Ovary (tissue), 9 donors: ENCODE data around the gene PTPRN2. TPM values are rescaled to one million over a fixed set of nuclear protein-coding genes. Genes with fewer than 3 reads are reported as not detected.
"Not testable (repeated sequence)": the region's sequence is repeated elsewhere in the genome, so short reads cannot be mapped to it uniquely, and the experiment has no call there.

Source experiments
- DNase-seq, 5 donors: peaks; one replicate each; pipeline ENCODE4 v3.0.0-alpha.2; 2019 to 2020
- H3K27ac ChIP-seq, 2 donors: fragments of 200-600 bp; one replicate each; pipeline versions ENCODE4 v1.5.1 to v1.8.0; 2019 to 2022
- H3K27me3 ChIP-seq: fragments of 200-600 bp; one replicate; pipeline ENCODE4 v1.8.0; 2022
- H3K36me3 ChIP-seq: fragments of 200-600 bp; sonication (generic); one replicate; pipeline ENCODE4 v1.5.1; 2019
- H3K4me1 ChIP-seq: one replicate; pipeline ENCODE4 v1.8.1; 2013; ENCODE audit warnings: mild to moderate bottlenecking, moderate library complexity; ENCODE audit not compliant: insufficient read depth
- H3K4me3 ChIP-seq: fragments of 200-600 bp; sonication (generic); one replicate; pipeline ENCODE4 v1.5.1; 2017
- H3K9me3 ChIP-seq, 2 donors: fragments of 200-600 bp in 1 of 2; sonication (generic) in 1 of 2; one replicate each; pipeline versions ENCODE4 v1.5.1 to v1.8.1; 2013 to 2019; ENCODE audit warnings: mild to moderate bottlenecking in 1 of 2, moderate library complexity in 1 of 2
- CTCF ChIP-seq, 3 donors: fragments of 450-650 bp in 2 of 3; fragments of 200-600 bp in 1 of 3; IDR thresholded peaks; one replicate each; pipeline versions ENCODE4 v1.5.1 to v1.8.0; 2016 to 2022; ENCODE audit warnings: antibody characterized with exemption in 3 of 3, mild to moderate bottlenecking in 1 of 3
- EP300 ChIP-seq: sonication (generic); formaldehyde crosslinking; IDR thresholded peaks from one replicate; pipeline ENCODE4 v1.6.1; 2017; ENCODE audit warnings: antibody characterized with exemption
- POLR2A ChIP-seq: fragments of 450-650 bp; IDR thresholded peaks from one replicate; pipeline ENCODE4 v1.6.1; 2017; ENCODE audit warnings: antibody characterized with exemption, mild to moderate bottlenecking, moderate library complexity
- WGBS, 3 donors: extraction: QIAGEN DNeasy Blood & Tissue Kit in 1 of 3; methylation state at CpG; one replicate each; pipeline versions ENCODE4 v1.1.5 to v1.1.7; 2013 to 2017; 5-methylcytosine and 5-hydroxymethylcytosine counted together
- intact Hi-C, 4 donors: fragments of 100-400 bp; cut with DNase I; formaldehyde crosslinking; loops; one replicate each; pipeline versions ENCODE4 v1.11.0 to v1.15.1; 2022 to 2023
- polyA plus RNA-seq, 2 donors: library from polyadenylated mRNA; stranded (reverse); fragments of 200-250 nt in 1 of 2; fragments of 350-450 nt in 1 of 2; fragmentation: Illumina TruSeq in 1 of 2; extraction: RNeasy Lipid Tissue Mini Kit (QIAGEN cat#74804) in 1 of 2; gene quantifications; one replicate each; pipeline ENCODE4 v1.2.3, GENCODE V29; 2013 to 2014
- total RNA-seq, 7 donors: library from RNA; depleted of rRNA in 2 of 7; stranded (reverse); fragments of >200 nt in 2 of 7; fragmentation: NEBNext Ultra II Directional in 3 of 7; extraction: Animal tissue kit (Norgen Biotek cat#: 25700) in 3 of 7; gene quantifications; one replicate each; pipeline versions ENCODE4 v1.1.0 to v1.2.4, GENCODE V29; 2016 to 2023
- donor health status: DM: no; HTN: no; CAD: no; lungs with moderate emphysema.
- donor health status: DM: no; HTN: no; CAD: no.
- donor health status: Bipolar disorder and iron deficiency.
- donor health status: DM: yes; HTN: yes; CAD: no.
- donor health status: DM: no; HTN: no; CAD: no.
- donor health status: DM: yes; HTN: yes; CAD: no.

The PTPRN2 gene
- total and polyA plus RNA-seq, 9 donors, result 3.5 to 11.1 (median 5.9) TPM

GRCh38 chr7:157984423-157985163 lies 603.0 kb downstream of the PTPRN2 start:
- no peak for DNase-seq
- no peak overlapping the region for H3K27ac ChIP-seq
- intact Hi-C loops, result no loop called here
- no peaks in the 10 kb centered on the region for H3K9me3 ChIP-seq
- no peak for TF ChIP-seq CTCF (IDR thresholded peaks at IDR 0.05)
- no peak for TF ChIP-seq EP300
- TF ChIP-seq POLR2A, result no peak
- no peaks in the 10 kb centered on the region for H3K36me3 ChIP-seq
- WGBS, 3 donors, result 84 to 90% (median 89%) methylated on average over 23 to 25 of the region's 25 CpGs
- no peaks in the 10 kb centered on the region for H3K4me1 ChIP-seq
- H3K27me3 ChIP-seq, result no peaks in the 10 kb centered on the region
- no peak overlapping the region for H3K4me3 ChIP-seq

GRCh38 chr7:157983502-157984422 lies 603.9 kb downstream of the PTPRN2 start:
- Histone ChIP-seq H3K4me3 (no peak overlapping the region), H3K27me3 (no peaks in the 10 kb centered on the region), H3K4me1 (no peaks in the 10 kb centered on the region), H3K27ac (no peak overlapping the region), H3K36me3 (no peaks in the 10 kb centered on the region), H3K9me3 (no peaks in the 10 kb centered on the region)
- TF ChIP-seq CTCF (IDR thresholded peaks at IDR 0.05) (no peak), EP300 (no peak), POLR2A (no peak)
- 49 to 57% (median 55%) methylated on average over 32 of the region's 32 CpGs for WGBS, 3 donors
- intact Hi-C loops, result no loop called here
- no peak for DNase-seq

- no peaks in the 10 kb centered on the region for H3K36me3 ChIP-seq
- no peak for DNase-seq
- WGBS, 3 donors, result 58 to 75% (median 62%) methylated on average over 3 to 5 of the region's 5 CpGs
- no peaks in the 10 kb centered on the region for H3K27me3 ChIP-seq
- no peak overlapping the region for H3K4me3 ChIP-seq
- no peaks in the 10 kb centered on the region for H3K4me1 ChIP-seq
- no peaks in the 10 kb centered on the region for H3K9me3 ChIP-seq
- no peak overlapping the region for H3K27ac ChIP-seq
- intact Hi-C loops, result no loop called here
- TF ChIP-seq EP300, result no peak
Measured at GRCh38 chr7:157981778-157982177, 605.8 kb downstream of the PTPRN2 start.

GRCh38 chr7:157980774-157981173 lies 606.8 kb downstream of the PTPRN2 start:
- WGBS, 3 donors, result 49 to 59% (median 54%) methylated on average over 9 of the region's 9 CpGs
- Histone ChIP-seq H3K27ac (no peak overlapping the region), H3K36me3 (no peaks in the 10 kb centered on the region), H3K27me3 (no peaks in the 10 kb centered on the region), H3K9me3 (no peaks in the 10 kb centered on the region), H3K4me3 (no peak overlapping the region), H3K4me1 (no peaks in the 10 kb centered on the region)
- TF ChIP-seq POLR2A (no peak), CTCF (IDR thresholded peaks at IDR 0.05) (no peak), EP300 (no peak)
- no peak for DNase-seq
- intact Hi-C loops, result no loop called here

- H3K36me3 ChIP-seq, intact Hi-C loops, H3K27me3 ChIP-seq, H3K4me1 ChIP-seq, H3K27ac ChIP-seq, H3K4me3 ChIP-seq, H3K9me3 ChIP-seq, DNase-seq: not testable (repeated sequence)
- WGBS, 3 donors, result 78 to 85% (median 83%) methylated on average over 9 of the region's 9 CpGs
Measured at GRCh38 chr7:157980341-157980731, 607.3 kb downstream of the PTPRN2 start.
